GM18951 (cell line): ENCODE data around the gene TXNRD1.

Source experiments
- POLR2A ChIP-seq: IDR thresholded peaks from 4 replicates; pipeline ENCODE4 v1.6.1; 2011; ENCODE audit warnings: mild to moderate bottlenecking; ENCODE audit not compliant: insufficient read length, insufficient read depth; ENCODE audit errors: extremely low read depth
- in situ Hi-C: fragments of 300-500 bp; cut with MboI; formaldehyde crosslinking; loops from one replicate; pipeline ENCODE4 v1.12.0; 2022; ENCODE audit warnings: low sequenced_read_pairs, mixed read lengths, inconsistent platforms; ENCODE audit not compliant: unreplicated experiment

TXNRD1 gene

GRCh38 chr12:104376650-104377513 is 161.3 kb downstream of the TXNRD1 start:
- no peak for TF ChIP-seq POLR2A
- in situ Hi-C loops = loop anchor here (25.0 kb wide), 1 partner anchor 685 kb away; no protein-coding TSS in a partner anchor

GRCh38 chr12:104377514-104377812 is 161.9 kb downstream of the TXNRD1 start:
- no peak for TF ChIP-seq POLR2A
- in situ Hi-C loops = loop anchor here (25.0 kb wide), 1 partner anchor 685 kb away; no protein-coding TSS in a partner anchor

- in situ Hi-C loops = loop anchor here (25.0 kb wide), 1 partner anchor 684 kb away; no protein-coding TSS in a partner anchor
- TF ChIP-seq POLR2A = no peak
These were observed 162.8 kb downstream of the TXNRD1 start for GRCh38 chr12:104378427-104378826.

- no peak for TF ChIP-seq POLR2A
- in situ Hi-C loops = loop anchor here (10.0 to 25.0 kb wide), 2 partner anchors 73 to 681 kb away; partner anchors contain the start of gene CHST11
These were observed 165.8 kb downstream of the TXNRD1 start for GRCh38 chr12:104381341-104381730.

- in situ Hi-C loops = loop anchor here (10.0 to 25.0 kb wide), 2 partner anchors 73 to 680 kb away; partner anchors contain the start of gene CHST11
- no peak for TF ChIP-seq POLR2A
These were observed 166.3 kb downstream of the TXNRD1 start for GRCh38 chr12:104381731-104382480.

- in situ Hi-C loops = loop anchor here (10.0 to 25.0 kb wide), 2 partner anchors 70 to 678 kb away; partner anchors contain the start of gene CHST11
- TF ChIP-seq POLR2A = no peak
These were observed 168.7 kb downstream of the TXNRD1 start for GRCh38 chr12:104384141-104384880.

- TF ChIP-seq POLR2A = no peak
- in situ Hi-C loops = loop anchor here (10.0 to 25.0 kb wide), 2 partner anchors 69 to 677 kb away; partner anchors contain the start of gene CHST11
These were observed 169.9 kb downstream of the TXNRD1 start for GRCh38 chr12:104385510-104385909.

- no peak for TF ChIP-seq POLR2A
- in situ Hi-C loops = loop anchor here (10.0 to 25.0 kb wide), 2 partner anchors 68 to 676 kb away; partner anchors contain the start of gene CHST11
These were observed 170.9 kb downstream of the TXNRD1 start for GRCh38 chr12:104386461-104386860.

- in situ Hi-C loops = loop anchor here (10.0 to 25.0 kb wide), 2 partner anchors 68 to 675 kb away; partner anchors contain the start of gene CHST11
- no peak for TF ChIP-seq POLR2A
These were observed 171.6 kb downstream of the TXNRD1 start for GRCh38 chr12:104387190-104387589.

GRCh38 chr12:104394086-104394485 is 178.5 kb downstream of the TXNRD1 start:
- in situ Hi-C loops = loop anchor here (25.0 kb wide), 1 partner anchor 668 kb away; no protein-coding TSS in a partner anchor
